GM06990 (cell line): ENCODE data around the gene COASY.

Experiments
- DNase-seq: peaks from one replicate; pipeline ENCODE4 v3.0.0-alpha.2; 2011; ENCODE audit not compliant: insufficient read length; ENCODE audit errors: extremely low read depth
- H3K27me3 ChIP-seq: replicated peaks from 2 replicates; pipeline ENCODE4 v1.6.0; 2011; ENCODE audit warnings: low read length; ENCODE audit not compliant: control insufficient read depth, insufficient read depth
- H3K36me3 ChIP-seq: 2 replicates; pipeline ENCODE4 v1.5.1; 2011; ENCODE audit warnings: low read length; ENCODE audit not compliant: control insufficient read depth, insufficient read depth
- H3K4me3 ChIP-seq: replicated peaks from 2 replicates; pipeline ENCODE4 v1.5.1; 2011; ENCODE audit warnings: low read depth, mild to moderate bottlenecking, control low read depth, low read length
- TF ChIP-seq, protein P1 (sequence below): IDR thresholded peaks from 2 replicates; pipeline ENCODE4 v1.5.1; 2011; ENCODE audit warnings: low read length, control low read depth, mild to moderate bottlenecking, inconsistent platforms; ENCODE audit not compliant: insufficient read depth, poor library complexity, severe bottlenecking

Gene COASY

DNA sequence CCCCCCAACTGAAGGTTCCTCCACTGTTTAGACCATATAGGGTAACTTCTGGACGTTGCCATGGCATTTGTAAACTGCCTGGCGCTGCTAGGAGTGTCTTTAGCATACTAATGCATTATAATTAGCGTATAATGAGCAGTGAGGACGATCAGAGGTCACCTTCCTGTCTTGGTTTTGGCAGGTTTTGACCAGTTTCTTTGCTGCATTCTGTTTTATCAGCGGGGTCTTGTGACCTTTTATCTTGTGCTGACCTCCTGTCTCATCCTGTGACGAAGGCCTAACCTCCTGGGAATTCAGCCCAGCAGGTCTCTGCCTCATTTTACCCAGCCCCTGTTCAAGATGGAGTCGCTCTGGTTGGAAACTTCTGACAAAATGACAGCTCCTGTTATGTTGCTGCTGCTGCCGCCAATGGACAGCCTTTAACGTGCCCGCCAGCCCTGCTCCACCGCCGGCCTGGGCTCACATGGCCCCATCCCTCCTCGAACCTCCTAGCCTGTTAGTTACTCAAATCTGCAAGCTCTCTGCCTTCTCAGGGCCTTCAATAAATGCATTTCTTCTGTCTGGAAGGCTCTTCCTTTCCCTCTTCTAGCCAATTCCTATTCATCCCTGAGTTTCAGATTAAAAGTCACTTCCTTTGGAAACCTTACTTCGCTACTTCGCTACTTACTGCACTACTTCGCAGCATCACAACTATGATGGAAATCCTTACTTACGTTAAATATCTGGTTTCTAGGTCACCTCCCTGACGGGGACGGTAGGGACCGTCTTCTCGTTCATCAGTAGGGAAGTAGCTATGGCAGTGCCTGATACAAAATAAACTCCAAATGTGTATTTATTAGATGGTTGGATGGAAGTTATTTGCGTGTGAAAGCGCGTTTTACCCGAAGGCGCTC, 26.5 kb upstream of the COASY start:
- H3K27me3 ChIP-seq, result no peaks in the 10 kb centered on the region
- DNase-seq, result no peak
- TF ChIP-seq, protein P1, sequence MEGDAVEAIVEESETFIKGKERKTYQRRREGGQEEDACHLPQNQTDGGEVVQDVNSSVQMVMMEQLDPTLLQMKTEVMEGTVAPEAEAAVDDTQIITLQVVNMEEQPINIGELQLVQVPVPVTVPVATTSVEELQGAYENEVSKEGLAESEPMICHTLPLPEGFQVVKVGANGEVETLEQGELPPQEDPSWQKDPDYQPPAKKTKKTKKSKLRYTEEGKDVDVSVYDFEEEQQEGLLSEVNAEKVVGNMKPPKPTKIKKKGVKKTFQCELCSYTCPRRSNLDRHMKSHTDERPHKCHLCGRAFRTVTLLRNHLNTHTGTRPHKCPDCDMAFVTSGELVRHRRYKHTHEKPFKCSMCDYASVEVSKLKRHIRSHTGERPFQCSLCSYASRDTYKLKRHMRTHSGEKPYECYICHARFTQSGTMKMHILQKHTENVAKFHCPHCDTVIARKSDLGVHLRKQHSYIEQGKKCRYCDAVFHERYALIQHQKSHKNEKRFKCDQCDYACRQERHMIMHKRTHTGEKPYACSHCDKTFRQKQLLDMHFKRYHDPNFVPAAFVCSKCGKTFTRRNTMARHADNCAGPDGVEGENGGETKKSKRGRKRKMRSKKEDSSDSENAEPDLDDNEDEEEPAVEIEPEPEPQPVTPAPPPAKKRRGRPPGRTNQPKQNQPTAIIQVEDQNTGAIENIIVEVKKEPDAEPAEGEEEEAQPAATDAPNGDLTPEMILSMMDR, result no peak
- peaks cover 6% of the 10 kb centered on the region for H3K36me3 ChIP-seq
- peak overlapping the region; percentile 69 for H3K4me3 ChIP-seq

DNA sequence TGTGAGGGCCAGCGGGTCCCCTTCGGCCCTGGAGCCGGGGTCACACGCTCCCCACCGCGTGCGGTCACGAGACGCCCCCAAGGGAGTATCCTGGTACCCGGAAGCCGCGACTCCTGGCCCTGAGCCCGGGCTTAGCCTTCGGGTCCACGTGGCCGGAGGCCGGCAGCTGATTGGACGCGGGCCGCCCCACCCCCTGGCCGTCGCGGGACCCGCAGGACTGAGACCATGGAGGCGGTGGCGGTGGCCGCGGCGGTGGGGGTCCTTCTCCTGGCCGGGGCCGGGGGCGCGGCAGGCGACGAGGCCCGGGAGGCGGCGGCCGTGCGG, 25.9 kb upstream of the COASY start, which contains the start of gene NAGLU:
Gene NAGLU, plus strand, starts transcription at position 194 of the 324 bp plus-strand sequence. Its CDS starts 32 bp downstream, at position 226.
- DNase-seq, result peak; percentile 93
- Histone ChIP-seq H3K27me3 (no peaks in the 10 kb centered on the region), H3K4me3 (peak within 1 kb of the TSS; percentile 69), H3K36me3 (peaks cover 8% of the 10 kb centered on the region)
- TF ChIP-seq, protein P1, result no peak

DNA sequence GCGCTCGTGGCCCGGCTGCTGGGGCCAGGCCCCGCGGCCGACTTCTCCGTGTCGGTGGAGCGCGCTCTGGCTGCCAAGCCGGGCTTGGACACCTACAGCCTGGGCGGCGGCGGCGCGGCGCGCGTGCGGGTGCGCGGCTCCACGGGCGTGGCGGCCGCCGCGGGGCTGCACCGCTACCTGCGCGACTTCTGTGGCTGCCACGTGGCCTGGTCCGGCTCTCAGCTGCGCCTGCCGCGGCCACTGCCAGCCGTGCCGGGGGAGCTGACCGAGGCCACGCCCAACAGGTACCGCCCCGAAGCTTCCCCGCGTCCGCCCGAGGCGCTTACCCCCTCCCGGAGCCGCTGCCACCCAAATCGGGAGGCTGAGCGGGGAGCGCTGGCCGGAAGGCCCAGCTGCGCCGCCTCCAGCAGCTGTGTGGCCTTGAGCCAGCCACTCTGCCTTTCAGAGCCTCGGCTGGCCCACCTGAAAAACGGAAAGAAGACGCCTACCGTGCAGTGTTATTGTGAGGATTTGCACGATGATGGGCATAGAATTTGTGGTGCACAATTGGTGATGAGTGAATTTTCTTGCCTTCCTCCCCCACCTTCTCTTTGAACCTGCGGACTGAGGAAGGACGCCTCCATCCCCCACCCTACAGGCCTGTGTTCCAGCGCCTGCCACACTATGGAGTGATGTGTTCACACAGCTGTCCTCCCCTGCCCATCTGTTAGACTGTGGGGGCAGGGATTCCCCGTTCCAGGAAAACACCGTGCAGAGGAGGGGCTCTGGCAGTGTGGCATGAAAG, 25.4 kb upstream of the COASY start:
- Histone ChIP-seq H3K36me3 (peaks cover 11% of the 10 kb centered on the region), H3K27me3 (no peaks in the 10 kb centered on the region), H3K4me3 (peak overlapping the region; percentile 69)
- TF ChIP-seq, protein P1, result no peak
- DNase-seq, result peak; percentile 88

DNA sequence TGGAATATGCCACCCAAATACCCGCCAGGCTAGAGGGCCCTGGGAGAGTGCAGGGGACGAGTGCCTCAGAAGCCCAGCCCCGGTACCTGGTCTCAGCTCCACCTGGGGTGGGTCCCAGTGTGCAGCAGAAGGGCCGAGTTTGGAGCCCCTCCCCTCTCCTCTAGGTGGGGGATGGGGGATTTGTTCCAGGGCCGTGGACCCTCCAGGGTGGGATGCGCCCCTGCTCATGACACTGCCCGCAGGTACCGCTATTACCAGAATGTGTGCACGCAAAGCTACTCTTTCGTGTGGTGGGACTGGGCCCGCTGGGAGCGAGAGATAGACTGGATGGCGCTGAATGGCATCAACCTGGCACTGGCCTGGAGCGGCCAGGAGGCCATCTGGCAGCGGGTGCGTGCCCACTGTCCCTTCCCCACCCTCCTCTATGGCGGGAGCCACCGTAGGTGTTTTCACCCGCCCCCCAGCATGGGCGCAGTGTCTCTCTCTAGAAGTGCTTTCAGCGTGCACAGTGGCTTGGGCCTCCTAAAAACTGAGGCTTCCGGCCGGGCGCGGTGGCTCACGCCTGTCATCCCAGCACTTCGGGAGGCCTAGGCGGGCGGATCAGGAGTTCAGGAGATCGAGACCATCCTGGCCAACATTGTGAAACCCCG, 24.7 kb upstream of the COASY start:
- TF ChIP-seq, protein P1, result no peak
- Histone ChIP-seq H3K4me3 (peak overlapping the region; percentile 69), H3K36me3 (peaks cover 11% of the 10 kb centered on the region), H3K27me3 (no peaks in the 10 kb centered on the region)
- no peak for DNase-seq

DNA sequence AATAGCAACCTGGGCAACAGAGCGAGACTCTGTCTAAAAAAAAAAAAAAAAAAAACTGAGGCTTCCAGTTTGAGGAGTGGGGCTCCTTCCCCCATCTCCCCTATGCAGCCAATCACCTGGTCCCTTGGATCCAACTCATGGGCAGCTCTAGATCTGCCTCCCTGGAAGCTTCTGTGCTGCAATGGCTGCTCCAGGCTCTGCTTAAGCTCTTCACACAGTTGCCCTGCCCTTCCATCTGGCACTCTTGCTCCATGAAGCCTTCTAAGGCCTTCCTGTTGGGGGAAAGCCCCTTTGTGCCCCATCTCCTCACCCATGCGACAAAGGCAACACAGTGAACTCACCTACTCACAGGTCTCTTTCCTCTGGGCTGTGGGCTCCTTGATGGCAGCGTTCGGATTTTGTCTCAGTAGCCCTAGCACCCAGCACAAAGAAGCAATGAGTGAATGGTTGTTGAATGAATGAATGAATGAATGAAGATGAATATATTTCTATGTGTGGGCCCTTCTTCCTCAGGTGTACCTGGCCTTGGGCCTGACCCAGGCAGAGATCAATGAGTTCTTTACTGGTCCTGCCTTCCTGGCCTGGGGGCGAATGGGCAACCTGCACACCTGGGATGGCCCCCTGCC, 24.0 kb upstream of the COASY start:
- DNase-seq, result no peak
- H3K36me3 ChIP-seq, result peaks cover 15% of the 10 kb centered on the region
- TF ChIP-seq, protein P1, result no peak
- no peak overlapping the region for H3K4me3 ChIP-seq
- no peaks in the 10 kb centered on the region for H3K27me3 ChIP-seq
